ENCODE data around the gene H1-8.

DNA sequence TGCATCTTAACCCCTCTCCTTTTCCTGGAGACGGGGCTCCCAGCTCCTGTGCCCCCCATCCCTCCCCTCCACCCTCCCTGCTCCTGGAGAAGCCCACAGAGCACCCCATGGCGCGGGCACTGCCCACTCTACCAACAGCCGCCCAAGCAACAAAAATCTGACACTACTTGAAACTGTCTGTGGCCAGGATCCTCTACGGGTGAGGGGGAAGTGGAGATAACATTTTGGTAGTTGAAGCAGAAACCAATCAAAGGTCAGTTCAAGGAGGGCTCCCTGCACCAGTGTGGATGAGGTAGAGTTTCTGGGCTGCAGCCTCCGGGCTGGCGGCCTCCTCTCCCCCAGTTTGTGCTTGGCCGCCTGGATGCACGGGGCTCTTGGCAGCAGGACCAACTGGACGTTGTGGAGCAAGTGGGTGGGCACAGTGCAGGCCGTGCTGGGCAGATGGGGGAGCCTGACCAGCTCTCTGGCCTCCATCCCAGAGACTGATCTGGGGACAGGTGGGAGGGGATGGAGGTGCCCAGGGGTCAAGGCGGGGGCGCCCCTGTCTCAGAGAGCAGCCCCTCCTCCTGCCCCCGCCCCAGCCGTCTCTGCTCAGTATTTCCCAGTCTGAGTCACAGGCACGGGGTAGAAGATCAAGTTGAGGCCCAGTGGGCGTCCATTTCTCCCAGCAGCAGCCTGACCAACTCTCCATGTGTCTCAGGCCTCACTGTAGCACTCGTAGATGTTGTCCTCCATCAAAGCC is 12.8 kb downstream of the H1-8 start:
- TF ChIP-seq, protein P1, sequence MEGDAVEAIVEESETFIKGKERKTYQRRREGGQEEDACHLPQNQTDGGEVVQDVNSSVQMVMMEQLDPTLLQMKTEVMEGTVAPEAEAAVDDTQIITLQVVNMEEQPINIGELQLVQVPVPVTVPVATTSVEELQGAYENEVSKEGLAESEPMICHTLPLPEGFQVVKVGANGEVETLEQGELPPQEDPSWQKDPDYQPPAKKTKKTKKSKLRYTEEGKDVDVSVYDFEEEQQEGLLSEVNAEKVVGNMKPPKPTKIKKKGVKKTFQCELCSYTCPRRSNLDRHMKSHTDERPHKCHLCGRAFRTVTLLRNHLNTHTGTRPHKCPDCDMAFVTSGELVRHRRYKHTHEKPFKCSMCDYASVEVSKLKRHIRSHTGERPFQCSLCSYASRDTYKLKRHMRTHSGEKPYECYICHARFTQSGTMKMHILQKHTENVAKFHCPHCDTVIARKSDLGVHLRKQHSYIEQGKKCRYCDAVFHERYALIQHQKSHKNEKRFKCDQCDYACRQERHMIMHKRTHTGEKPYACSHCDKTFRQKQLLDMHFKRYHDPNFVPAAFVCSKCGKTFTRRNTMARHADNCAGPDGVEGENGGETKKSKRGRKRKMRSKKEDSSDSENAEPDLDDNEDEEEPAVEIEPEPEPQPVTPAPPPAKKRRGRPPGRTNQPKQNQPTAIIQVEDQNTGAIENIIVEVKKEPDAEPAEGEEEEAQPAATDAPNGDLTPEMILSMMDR (IDR thresholded peaks at IDR 0.05), result no peak
- TF ChIP-seq POLR2A (IDR thresholded peaks at IDR 0.05), result no peak
